Measurements from ENCODE around the gene CCDC142.

DNA sequence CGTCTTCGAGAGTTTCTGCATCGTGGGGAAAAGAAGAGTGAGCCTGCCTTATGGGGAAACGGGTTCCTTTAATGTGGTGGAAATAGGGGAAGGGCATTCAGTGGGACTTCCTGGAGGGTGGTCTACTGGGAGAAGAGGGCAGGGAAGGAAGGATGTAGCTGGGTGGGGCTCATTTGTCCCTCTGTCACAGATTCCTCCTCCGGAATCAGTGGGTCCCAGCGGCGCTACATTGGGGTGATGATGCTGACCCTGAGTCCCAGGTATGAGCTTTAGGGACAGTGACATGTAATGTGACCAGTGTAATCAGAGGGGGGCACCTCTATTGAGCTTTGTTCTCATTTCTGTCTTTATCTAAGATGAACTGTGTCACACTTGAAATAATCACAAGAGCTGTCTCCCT lies 48.9 kb upstream of the CCDC142 start:
- TF ChIP-seq POLR2AphosphoS5 (IDR thresholded peaks at IDR 0.05; ENCODE audit: low read depth), result no peak
- TF ChIP-seq, protein P1, sequence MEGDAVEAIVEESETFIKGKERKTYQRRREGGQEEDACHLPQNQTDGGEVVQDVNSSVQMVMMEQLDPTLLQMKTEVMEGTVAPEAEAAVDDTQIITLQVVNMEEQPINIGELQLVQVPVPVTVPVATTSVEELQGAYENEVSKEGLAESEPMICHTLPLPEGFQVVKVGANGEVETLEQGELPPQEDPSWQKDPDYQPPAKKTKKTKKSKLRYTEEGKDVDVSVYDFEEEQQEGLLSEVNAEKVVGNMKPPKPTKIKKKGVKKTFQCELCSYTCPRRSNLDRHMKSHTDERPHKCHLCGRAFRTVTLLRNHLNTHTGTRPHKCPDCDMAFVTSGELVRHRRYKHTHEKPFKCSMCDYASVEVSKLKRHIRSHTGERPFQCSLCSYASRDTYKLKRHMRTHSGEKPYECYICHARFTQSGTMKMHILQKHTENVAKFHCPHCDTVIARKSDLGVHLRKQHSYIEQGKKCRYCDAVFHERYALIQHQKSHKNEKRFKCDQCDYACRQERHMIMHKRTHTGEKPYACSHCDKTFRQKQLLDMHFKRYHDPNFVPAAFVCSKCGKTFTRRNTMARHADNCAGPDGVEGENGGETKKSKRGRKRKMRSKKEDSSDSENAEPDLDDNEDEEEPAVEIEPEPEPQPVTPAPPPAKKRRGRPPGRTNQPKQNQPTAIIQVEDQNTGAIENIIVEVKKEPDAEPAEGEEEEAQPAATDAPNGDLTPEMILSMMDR (conservative IDR thresholded peaks at IDR 0.05; ENCODE audit: low read depth in 2 of 2), result no peak
- no peak for TF ChIP-seq EZH2phosphoT487 (IDR thresholded peaks at IDR 0.05; ENCODE audit: unreplicated experiment)
- TF ChIP-seq NANOG (IDR thresholded peaks at IDR 0.05; ENCODE audit: borderline replicate concordance), result no peak
- no peak for TF ChIP-seq ZNF331 (CRISPR knock-in tag; IDR thresholded peaks at IDR 0.05; ENCODE audit: low read depth)
- TF ChIP-seq REST (IDR thresholded peaks at IDR 0.05; ENCODE audit: unreplicated experiment), result no peak
- TF ChIP-seq EZH2 (IDR thresholded peaks at IDR 0.05; ENCODE audit: low read depth, unreplicated experiment), result no peak
- TF ChIP-seq CREB1 (CRISPR knock-in tag; IDR thresholded peaks at IDR 0.05; ENCODE audit: low read depth), result no peak
- TF ChIP-seq STAT1 (IDR thresholded peaks at IDR 0.05; ENCODE audit: unreplicated experiment), result no peak
- TF ChIP-seq ZNF114 (CRISPR knock-in tag; IDR thresholded peaks at IDR 0.05), result no peak
- no peak for TF ChIP-seq ETS1 (IDR thresholded peaks at IDR 0.05)
- no peak for TF ChIP-seq JUNB (IDR thresholded peaks at IDR 0.05; ENCODE audit: unreplicated experiment)

Data from GM23338 (cell line).